ENCODE results near the gene PPP1R15B.
"Not testable (repeated sequence)": the region's sequence is repeated elsewhere in the genome, so short reads cannot be mapped to it uniquely, and the experiment has no call there.

PPP1R15B gene

GRCh38 chr1:204443871-204444581, 32.4 kb upstream of the PPP1R15B start:
- peak; percentile 88 for DNase-seq (ENCODE audit: low read depth)

DNA sequence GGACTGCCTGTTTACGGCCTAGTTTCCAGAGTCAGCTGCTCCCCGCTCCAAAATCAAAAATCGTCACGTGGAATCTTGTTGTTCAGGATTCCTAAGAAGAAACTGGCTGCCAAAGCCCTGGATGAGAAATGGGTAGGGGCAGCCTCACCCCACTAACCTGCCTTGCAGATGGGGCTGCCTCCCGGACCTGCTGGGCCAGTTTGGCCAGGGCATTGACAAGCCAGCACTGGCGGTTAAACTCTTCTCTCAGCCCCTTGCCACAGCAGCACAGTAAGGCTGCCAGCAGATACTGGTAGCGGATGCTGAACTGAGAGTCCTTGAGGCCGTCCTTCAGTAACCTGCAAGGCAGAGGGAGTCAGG, 31.6 kb upstream of the PPP1R15B start:
- DNase-seq (ENCODE audit: low read depth), result no peak

- peak; percentile 55 for DNase-seq (ENCODE audit: low read depth)
Measured at GRCh38 chr1:204442376-204443259, 31.0 kb upstream of the PPP1R15B start.

DNA sequence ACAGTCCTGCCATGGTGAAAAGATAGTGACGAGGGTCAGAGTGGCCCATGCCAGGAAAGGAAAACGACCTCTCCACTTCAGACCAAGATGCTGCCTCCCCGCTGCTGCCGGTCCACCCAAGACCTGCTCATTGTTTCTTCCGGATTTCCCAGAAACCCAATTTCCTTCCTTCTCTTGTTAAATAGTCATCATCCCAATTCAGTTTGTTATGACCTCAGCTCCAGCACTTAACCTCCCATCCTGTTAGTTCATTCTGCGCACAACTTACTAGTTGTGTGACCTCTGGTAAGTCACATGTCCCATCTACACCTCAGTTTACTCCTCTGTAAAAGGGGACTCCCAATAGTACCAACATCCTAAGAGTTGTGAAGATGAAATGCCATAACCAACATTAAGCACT, 29.9 kb upstream of the PPP1R15B start:
- DNase-seq (ENCODE audit: low read depth), result no peak

DNA sequence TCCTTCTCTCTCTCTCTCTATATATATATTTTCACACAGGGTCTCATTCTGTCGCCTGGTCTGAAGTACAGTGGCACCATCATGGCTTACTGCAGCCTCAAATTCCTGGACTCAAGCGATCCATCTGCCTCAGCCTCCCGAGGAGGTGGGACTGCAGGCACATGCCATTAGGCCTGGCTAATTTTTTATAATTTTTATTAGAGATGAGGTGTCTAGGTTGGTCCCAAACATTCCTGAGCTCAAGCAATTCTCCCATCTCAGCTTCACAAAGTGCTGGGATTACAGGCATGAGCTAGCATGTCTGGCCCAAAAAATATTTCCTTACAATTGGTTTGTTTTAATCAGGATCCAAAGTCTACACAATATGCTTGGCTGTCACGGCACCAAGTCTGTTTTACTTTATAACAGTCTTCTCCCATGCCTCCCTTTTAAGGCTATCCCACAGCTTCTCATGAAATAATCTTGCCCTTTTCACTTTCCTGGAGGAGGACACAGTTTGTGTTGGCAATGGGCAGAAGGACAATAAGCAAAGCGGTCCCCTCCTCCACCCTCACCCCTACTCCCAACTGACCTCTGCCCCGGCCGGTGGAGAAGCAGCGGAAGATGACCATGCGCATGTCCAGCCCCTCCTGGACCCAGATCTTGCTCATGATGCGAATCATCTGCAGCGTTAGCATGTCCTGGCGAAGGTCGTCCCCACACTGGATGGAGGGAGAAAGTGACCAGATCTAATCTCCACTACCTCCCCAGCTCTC, 28.2 kb upstream of the PPP1R15B start:
- no peak for DNase-seq (ENCODE audit: low read depth)

GRCh38 chr1:204438628-204439027, 27.0 kb upstream of the PPP1R15B start:
- DNase-seq (ENCODE audit: low read depth), result peak; percentile 100

- DNase-seq (ENCODE audit: low read depth), result no peak
Measured at GRCh38 chr1:204437796-204438570, 26.4 kb upstream of the PPP1R15B start.

DNA sequence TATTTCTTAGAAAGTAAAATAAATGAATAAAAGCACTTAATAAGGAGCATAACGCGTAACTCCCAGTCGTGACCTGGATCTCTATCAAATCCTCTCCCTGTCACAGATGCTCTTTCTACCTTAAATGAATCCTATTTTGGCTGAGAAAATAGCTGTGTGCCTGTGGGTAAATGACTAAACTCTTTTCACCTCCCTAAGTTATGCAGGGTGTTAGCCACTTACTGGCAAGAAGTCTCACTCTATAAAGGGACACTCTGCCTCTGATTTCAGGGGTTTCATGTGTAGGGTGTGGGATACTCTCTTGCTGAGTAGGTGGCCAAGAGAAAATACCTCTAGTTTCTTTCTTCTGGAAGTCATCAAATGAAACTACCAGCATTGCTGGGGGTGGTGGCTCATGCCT, 24.3 kb upstream of the PPP1R15B start:
- DNase-seq (ENCODE audit: low read depth), result no peak

DNA sequence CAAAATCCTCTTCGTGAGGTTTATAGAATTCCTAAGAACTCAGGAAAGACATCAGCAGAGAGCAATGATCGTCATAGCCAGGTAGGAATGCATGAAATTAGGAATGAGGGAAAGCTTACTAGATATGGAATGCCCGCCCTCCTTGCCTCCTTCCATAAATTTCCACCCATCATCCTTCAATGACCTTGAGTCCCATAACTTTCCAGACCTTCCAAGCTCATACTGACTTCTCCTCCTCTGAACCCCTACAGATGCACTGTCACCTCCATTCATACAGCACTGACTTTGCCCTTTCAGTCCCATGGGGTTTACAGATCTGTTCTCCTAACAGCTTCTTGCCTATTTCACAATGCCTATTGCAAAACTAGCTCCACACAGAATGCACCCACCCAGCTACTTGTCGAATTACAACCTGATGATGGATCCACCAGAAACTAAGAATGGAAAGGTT, 23.8 kb upstream of the PPP1R15B start:
- DNase-seq (ENCODE audit: low read depth), result peak; percentile 91

DNA sequence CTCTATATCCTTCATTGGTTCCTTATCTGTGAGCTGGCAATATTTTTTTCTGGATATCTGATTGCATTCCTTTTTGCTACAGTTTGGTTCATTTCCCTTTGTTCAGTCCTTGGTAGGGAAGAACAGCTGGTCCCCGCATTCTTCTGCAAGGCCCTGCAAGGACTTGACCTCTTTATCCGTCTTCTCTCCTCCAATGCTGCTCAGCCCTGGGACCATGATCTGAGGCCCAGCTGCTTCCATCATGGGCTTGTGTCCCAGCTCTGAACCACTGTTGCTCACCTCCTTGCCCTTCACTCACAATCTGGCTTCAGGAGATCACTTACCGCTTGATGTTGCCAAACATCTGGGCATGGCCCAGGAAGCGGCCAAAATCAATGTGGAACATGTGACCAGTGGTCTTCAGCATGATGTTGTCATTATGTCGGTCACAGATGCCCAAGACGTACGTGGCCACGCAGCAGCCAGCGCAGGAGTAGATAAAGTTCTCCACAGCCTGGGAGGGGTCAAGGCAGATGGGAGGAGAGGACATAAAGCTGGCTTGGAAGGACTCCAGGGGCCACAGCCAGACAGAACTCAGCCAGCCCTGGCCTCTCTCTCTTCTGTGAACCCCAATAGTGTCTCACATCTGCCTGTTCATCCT, 22.6 kb upstream of the PPP1R15B start:
- DNase-seq (ENCODE audit: low read depth), result no peak

- peak; percentile 71 for DNase-seq (ENCODE audit: low read depth)
Measured at GRCh38 chr1:204432708-204433107, 21.1 kb upstream of the PPP1R15B start.

DNA sequence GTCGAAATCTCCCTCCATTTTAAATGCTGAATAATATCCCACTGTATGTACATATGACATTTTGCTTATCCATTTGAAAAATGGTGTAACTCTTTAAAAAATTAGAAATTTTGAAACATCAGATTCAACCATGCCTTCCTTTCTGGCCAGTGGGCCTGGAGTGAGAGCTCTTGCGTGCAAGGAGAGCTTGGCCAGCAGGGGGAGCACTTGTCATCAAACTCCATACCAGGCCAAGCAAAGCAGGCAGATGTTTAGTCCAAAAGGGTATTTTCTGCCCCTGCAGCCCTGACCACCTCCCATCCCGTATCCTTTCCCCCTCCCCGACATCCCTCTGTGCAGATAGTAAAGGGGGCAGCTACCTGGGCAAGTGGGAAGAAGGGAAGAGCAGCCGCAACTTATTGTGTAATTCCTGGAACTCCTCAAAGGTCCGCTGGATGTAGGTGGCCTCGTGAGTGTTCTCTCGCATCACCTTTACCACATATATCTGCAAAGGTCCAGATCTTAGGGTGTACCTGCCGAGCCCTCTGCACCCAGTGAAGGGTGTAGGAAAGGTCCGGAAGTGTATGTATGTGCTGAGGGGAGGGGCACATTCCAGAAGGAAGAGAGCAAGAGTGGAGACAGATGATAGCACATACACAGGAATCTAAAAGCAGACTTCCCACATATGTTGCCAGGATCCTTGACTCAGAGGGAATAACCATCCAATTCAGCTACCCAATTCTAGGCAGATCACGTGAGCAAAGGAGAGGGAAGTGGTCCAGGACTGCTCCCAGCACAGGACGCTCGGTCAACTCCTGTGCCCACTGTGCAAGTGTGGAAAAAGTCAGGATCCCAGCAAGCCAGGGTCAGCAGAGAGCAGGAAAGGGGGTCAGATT, 19.9 kb upstream of the PPP1R15B start:
- DNase-seq (ENCODE audit: low read depth), result peak; percentile 82

DNA sequence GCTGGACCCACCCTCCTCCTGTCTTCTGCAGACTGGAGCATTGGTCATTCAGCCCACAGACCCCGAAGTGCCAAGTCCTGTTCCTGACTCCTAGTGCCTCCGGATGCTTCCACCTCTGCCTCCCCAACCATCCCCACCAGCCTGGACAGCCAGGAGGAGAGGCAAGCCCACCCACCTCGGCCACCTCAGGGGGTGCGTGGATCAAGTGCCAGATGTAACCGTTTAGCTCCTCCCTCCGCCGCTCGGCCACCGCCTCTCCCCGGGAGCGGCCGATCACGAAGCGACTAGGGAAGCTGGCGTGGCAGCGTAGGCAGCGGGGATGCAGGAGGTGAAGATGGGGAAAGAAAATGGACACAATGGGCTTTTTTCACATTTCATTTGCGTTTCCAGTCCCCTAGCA, 18.1 kb upstream of the PPP1R15B start:
- DNase-seq (ENCODE audit: low read depth), result no peak

GRCh38 chr1:204426971-204427701, 15.5 kb upstream of the PPP1R15B start:
- DNase-seq (ENCODE audit: low read depth), result no peak

DNA sequence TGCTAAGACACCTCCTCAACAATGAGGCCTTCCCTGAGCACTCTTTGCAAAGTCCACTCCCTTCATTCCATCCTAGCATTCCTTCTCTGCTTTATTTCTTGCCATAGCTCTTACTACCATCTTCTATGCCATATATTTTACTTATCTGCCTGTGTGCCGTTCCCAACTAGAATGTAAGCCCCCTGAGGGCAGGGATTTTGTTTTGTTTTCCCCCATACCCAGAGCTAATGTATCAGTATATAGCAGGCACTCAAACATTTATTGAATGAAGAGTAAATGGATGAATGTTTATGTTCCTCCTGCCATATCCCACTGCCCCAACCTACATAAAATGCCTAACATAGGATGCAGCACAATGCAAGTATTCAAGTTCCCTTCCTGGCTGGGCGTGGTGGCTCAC, 14.9 kb upstream of the PPP1R15B start:
- DNase-seq (ENCODE audit: low read depth), result no peak

DNA sequence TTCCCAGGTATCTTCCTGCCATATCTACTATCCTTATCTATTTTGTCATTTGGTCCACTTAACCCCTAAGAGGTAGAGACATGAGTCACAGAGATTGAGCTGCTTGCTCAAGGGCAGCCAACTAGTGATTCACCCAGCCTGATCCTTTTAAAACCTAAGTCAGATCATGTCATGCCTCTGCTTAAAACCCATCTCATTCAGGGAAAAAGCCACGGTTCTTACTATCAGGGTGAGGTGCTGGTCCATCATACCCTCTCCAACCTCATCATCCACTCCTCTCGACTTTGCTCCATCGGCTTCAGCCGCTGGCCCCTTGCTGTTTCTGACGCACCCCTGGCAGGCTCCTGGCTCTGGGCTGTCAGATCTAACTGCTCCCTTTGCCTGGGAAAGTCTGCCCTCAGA, 14.4 kb upstream of the PPP1R15B start:
- peak; percentile 95 for DNase-seq (ENCODE audit: low read depth)

DNA sequence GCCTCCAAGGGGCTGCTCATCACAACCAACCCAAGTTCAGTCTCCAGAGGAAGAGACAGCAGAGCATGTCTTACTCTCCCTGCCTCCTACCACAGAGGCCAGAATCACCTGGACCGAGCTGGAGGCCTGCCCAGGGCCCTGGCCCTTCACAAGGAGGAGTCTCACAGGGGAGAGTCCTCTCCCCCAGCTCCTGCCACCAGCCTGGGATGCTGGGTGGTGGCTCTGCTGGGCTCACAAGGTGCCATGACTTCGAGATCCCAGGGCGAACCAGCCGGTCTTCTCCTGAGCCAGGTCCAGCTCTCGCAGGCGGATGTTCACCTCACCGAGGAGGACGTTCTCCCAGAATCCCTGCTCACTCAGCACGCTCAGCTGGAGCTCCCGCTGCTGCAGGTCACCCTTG, 13.0 kb upstream of the PPP1R15B start:
- DNase-seq (ENCODE audit: low read depth), result no peak

- DNase-seq (ENCODE audit: low read depth), result not testable (repeated sequence)
Measured at GRCh38 chr1:204422061-204422705, 10.6 kb upstream of the PPP1R15B start.

DNA sequence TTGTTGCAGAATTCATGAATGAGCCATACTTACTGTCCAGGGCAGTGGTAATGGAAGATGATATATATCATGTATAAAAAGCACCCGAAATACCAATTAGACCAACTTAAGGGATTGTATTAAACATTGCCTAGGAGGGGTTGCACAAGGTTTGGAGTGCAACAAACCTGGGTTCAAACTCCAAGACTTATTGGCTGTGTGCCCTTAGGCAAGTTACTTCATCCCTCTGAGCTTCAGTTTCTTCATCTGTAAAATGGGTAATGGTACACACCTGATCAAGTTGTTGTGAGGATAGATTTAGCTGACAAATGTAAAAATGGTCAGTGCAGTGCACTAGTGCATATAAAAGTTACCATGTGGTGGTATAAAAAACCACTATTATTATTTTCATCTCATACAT, 9.8 kb upstream of the PPP1R15B start:
- DNase-seq (ENCODE audit: low read depth), result no peak
